GM18870 (cell line): ENCODE results near the gene SPRED3.
"Not testable (repeated sequence)": the region's sequence is repeated elsewhere in the genome, so short reads cannot be mapped to it uniquely, and the experiment has no call there.

Source experiments
- ATAC-seq: cut with Tn5 transposase; IDR thresholded peaks from one replicate; pipeline ENCODE4 v1.9.1; 2021; ENCODE audit warnings: moderate library complexity; ENCODE audit not compliant: unreplicated experiment

The SPRED3 gene

GRCh38 chr19:38417146-38417543 is 28.6 kb downstream of the SPRED3 start:
- no peak for ATAC-seq

GRCh38 chr19:38417544-38418506 is 29.3 kb downstream of the SPRED3 start:
- ATAC-seq: no peak

DNA sequence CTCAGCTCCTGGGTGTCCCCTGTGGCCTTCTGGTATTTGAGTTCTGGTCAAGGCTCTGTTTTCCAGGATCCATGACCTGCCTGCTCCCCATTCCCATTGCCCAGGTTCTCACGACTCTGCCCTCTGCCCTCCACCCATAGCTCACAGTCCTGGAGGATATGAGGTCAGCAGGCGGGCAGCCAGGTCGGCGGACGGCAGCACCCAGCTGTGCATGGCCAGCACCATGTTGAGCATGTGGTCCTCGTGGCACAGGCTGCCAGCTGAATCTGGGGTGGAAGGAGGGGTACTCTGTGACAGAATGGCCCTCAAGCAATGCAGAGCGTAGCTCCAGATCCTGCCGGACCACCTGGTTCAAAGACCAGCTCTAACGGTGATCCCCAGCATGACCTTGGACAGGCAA is 32.4 kb downstream of the SPRED3 start:
- no peak for ATAC-seq

DNA sequence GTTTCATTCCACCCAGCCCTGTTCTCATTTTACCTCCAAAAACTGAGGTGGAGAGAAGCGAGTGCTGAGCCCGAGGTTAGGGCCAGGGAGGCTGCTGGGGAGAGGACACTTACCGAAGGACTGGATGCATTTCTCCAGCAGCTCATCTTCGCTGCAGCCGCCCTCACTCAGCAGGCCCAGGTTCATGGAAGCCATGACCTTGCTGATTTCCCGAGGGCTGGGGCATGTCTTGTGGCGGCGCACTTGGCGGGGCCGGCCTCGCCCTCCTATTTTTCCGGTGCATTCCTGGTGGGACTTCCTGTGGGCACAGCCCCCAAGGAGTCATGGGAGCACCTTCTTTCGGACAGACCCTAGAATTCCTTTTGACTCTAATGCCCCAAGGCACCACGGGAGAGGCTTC is 33.4 kb downstream of the SPRED3 start:
- ATAC-seq: no peak

GRCh38 chr19:38422438-38422837 is 33.9 kb downstream of the SPRED3 start:
- no peak for ATAC-seq

GRCh38 chr19:38424272-38424671 is 35.8 kb downstream of the SPRED3 start:
- no peak for ATAC-seq

GRCh38 chr19:38425222-38425809 is 36.8 kb downstream of the SPRED3 start:
- ATAC-seq: no peak

DNA sequence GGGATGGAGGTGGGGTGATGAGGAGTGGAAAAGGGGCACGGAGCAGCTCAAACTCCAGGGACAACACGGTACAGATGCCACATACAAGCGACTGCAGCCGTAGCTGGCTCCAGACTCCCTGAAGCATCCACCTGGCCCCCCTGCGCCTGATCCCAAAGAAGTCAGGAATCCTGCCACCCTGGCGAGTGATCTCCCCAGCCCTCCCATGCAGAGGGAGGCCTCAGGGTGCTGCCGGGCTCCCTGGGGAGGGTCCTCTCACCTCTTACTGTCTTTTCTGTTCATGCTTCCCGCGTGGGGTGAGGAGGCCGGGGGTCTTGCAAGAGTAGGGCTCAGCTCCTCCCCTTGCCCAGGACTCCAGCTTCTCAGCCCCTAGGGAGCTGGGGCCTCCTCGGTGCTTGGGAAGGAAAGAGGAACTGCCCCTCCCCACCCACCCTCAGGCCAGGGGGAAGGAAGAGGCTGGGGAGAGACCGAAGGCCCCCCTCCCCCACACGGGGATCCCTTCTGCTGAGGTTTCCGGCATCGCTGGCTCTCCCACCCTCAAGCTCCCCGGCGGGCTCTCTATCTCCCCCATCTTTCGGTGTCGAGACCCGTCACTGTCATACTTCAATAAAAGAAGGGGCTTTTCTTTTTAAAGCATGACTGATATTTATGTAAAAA is 37.4 kb downstream of the SPRED3 start, which contains the start of gene RASGRP4:
Gene RASGRP4, minus strand, starts transcription at position 410 of the 657 bp plus-strand sequence. Its CDS starts 128 bp downstream, at position 282.
- no peak for ATAC-seq

- not testable (repeated sequence) for ATAC-seq
Observed at GRCh38 chr19:38427035-38427677, 38.7 kb downstream of the SPRED3 start.

- no peak for ATAC-seq
Observed at GRCh38 chr19:38429055-38429810, 40.7 kb downstream of the SPRED3 start.

- ATAC-seq: no peak
Observed at GRCh38 chr19:38429811-38430156, 41.3 kb downstream of the SPRED3 start.

- ATAC-seq: no peak
Observed at GRCh38 chr19:38430931-38431330, 42.4 kb downstream of the SPRED3 start.

GRCh38 chr19:38433268-38433733 is 44.8 kb downstream of the SPRED3 start, which contains the start of gene RYR1:
Gene RYR1 (plus strand): TSS chr19:38433691. CDS start chr19:38433830, 139 bp downstream.
- ATAC-seq: no peak

- ATAC-seq: no peak
Observed at GRCh38 chr19:38434549-38435051, 46.1 kb downstream of the SPRED3 start.

- ATAC-seq: no peak
Observed at GRCh38 chr19:38437295-38437694, 48.8 kb downstream of the SPRED3 start.

DNA sequence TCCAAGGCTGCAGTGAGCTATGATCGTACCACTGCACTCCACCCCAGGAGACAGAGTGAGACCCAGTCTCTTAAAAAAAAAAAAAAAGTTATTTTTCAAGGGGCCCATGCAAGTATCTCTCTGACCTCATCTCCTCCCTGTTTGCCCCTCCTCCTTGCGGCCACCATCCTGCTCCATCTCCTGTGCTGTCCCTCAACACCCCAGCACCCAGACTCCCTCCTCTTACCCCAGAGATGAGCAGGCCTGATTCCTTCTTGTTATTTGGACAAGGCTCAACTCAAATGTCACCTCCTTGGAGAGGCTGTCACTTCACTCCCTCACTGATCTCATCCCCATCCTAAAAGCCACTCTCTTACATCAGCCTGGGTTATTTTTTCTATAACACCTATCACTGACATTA is 49.4 kb downstream of the SPRED3 start:
- no peak for ATAC-seq

GRCh38 chr19:38440592-38440991 is 52.1 kb downstream of the SPRED3 start:
- no peak for ATAC-seq

DNA sequence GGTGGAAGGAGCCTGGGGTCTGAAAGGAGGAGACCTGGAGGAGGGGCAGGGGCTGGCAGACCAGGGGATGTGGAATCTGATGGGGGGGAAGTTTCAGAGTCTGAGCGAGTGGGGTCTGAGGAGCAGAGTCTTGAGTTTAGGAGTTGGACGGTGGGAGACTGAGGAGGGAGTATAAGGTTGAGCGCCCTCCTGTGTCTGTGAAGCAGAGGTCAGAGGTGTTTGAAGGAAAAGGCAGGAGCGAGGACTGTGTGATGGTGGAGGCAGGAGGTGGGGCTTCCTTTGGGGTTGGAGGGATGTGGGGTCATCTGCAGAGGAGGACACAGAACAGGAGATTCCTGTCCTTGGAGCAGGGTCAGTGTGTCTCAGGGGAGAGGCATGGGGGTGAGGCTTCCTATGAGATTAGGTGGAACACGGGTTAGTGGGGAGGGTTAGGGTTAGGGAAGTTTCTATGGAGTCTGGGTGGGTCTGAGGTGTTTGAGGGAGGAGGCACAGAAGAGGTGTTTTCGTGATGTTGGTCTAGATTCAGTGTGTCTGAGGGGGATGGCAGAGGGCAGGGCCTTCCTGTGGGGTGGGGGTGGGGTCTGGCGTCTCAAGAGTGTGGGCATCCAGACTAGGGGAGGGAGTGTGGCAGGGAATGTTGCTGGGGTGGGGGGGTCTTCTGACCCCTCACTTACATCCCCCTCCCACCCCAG is 53.3 kb downstream of the SPRED3 start:
- no peak for ATAC-seq

DNA sequence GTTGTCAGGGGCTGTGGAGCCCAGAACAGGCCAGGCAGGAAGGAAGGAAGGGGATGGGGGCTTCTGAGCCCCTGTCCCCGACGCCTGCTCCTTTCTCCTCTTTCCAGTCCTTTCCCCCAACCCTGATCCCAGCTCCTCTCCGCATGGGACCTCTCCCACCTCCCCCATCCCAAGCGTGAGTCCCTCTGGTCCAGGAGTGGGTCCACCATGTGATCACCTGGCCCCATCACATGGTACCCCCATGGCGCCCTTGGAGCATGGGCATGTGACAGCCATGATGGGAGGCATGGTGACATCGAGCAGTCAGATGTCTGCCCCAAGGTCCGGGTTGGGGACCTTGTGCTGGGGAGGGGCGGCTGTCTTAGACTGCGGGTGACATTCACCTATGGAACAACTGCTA is 54.2 kb downstream of the SPRED3 start:
- no peak for ATAC-seq
